HFFc6 (cell line): ENCODE data around the gene RBM23. TPM values are rescaled to one million over a fixed set of nuclear protein-coding genes. Genes with fewer than 3 reads are reported as not detected.
"Not testable (repeated sequence)": the region's sequence is repeated elsewhere in the genome, so short reads cannot be mapped to it uniquely, and the experiment has no call there.

Experiments
- DNase-seq: peaks from one replicate; pipeline ENCODE4 v3.0.0-alpha.2; 2018
- H3K27ac Mint-ChIP-seq: 2 replicates; pipeline ENCODE4 v1.8.0; 2020; ENCODE audit warnings: mild to moderate bottlenecking, mixed read lengths
- H3K27me3 Mint-ChIP-seq: 2 replicates; pipeline ENCODE4 v1.8.0; 2021; ENCODE audit warnings: mild to moderate bottlenecking, moderate library complexity, mixed read lengths; ENCODE audit not compliant: insufficient read depth
- H3K36me3 Mint-ChIP-seq: 2 replicates; pipeline ENCODE4 v1.8.0; 2021; ENCODE audit warnings: low read depth, mixed read lengths
- H3K4me1 Mint-ChIP-seq: 2 replicates; pipeline ENCODE4 v1.8.0; 2020; ENCODE audit warnings: low read depth, mixed read lengths
- H3K4me3 Mint-ChIP-seq: 2 replicates; pipeline ENCODE4 v1.8.0; 2020; ENCODE audit warnings: mild to moderate bottlenecking, moderate library complexity, mixed read lengths
- H3K9me3 Mint-ChIP-seq: 2 replicates; pipeline ENCODE4 v1.8.0; 2020; ENCODE audit warnings: mild to moderate bottlenecking, mixed read lengths
- total RNA-seq, 6 experiments: library from RNA; stranded (reverse); fragmentation: NEBNext Ultra II Directional; extraction: Animal tissue kit (Norgen Biotek cat#: 25700); gene quantifications; 2 replicates in 1 of 6; 3 replicates in 5 of 6; pipeline ENCODE4 v1.2.3, GENCODE V29; 2021
- TF ChIP-seq, protein P1 (sequence below): fragments of 200-600 bp; sonication (generic); IDR thresholded peaks from 2 replicates; pipeline ENCODE4 v1.5.0; 2021; ENCODE audit warnings: antibody characterized with exemption, mild to moderate bottlenecking

RBM23 gene
- total RNA-seq, 6 experiments from 2014 or later, result 43.5 to 56.8 (median 52.2) TPM

DNA sequence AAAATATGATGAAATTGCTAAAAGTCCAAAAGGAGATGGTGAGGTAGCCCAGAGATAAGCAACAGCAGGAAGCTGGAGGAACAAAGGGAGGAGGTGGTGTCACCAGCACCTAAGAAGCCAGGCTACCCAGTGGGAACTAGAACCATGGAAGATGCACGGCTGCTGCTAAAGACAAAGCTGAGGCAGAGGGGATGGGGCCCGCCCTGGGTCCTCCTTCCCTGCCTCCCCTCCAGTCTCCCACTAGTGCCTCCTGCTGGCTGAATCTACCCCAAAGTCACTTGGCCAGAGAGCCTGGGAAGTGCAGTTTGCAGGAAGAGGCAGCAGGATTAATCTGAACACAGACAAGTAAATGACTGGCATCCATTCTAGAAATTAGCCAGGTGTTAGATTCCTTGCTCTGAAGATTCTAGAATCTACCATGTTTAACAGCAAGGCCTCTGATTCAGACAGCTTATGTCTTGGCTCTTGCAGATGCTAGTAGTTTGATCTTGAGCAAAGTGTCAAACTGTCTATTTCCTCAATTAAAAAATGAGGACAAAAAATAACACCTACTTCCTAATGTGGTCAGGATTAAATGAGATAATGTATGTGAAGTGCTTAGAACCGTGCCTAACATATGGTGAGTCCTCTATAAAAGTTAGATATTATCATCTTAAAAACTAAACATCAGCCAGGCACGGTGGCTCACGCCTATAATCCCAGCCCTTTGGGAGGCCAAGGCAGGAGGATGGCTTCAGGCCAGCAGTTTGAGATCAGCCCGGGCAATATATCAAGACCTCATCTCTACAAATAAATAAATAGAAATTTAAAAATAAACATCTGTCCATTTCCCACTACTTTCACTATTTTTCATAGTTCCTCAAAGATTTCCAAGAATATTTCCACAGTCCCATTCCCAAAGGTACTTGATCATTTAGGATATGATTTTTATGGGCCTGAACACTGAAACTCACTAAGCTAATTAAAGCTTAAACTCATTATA, 53.2 kb downstream of the RBM23 start:
- no peak overlapping the region for H3K27ac Mint-ChIP-seq
- no peak overlapping the region for H3K4me3 Mint-ChIP-seq
- H3K4me1 Mint-ChIP-seq, result peaks cover 13% of the 10 kb centered on the region
- no peak for DNase-seq
- peaks cover 5% of the 10 kb centered on the region; the same call in 1 of the 2 replicates for H3K36me3 Mint-ChIP-seq
- peaks cover 11% of the 10 kb centered on the region for H3K9me3 Mint-ChIP-seq
- TF ChIP-seq, protein P1, sequence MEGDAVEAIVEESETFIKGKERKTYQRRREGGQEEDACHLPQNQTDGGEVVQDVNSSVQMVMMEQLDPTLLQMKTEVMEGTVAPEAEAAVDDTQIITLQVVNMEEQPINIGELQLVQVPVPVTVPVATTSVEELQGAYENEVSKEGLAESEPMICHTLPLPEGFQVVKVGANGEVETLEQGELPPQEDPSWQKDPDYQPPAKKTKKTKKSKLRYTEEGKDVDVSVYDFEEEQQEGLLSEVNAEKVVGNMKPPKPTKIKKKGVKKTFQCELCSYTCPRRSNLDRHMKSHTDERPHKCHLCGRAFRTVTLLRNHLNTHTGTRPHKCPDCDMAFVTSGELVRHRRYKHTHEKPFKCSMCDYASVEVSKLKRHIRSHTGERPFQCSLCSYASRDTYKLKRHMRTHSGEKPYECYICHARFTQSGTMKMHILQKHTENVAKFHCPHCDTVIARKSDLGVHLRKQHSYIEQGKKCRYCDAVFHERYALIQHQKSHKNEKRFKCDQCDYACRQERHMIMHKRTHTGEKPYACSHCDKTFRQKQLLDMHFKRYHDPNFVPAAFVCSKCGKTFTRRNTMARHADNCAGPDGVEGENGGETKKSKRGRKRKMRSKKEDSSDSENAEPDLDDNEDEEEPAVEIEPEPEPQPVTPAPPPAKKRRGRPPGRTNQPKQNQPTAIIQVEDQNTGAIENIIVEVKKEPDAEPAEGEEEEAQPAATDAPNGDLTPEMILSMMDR, result peak; percentile 62
- peaks cover 2% of the 10 kb centered on the region for H3K27me3 Mint-ChIP-seq

DNA sequence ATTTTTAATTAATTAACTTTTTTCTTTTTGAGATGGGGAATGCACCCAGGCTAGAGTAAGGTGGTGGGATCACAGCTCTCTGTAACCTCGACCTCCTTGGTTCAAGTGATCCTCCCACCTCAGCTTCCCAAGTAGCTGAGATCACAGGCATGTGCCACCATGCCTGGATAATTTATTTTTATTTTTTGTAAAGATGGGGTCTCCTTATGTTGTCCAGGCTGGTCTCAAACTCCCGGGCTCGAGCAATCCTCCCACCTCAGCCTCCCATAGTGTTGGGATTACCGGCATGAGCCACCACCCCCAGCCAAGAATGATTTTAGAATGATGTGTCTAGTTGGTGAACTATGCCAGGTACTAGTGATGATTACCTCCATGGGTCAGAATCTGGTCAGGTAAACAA, 54.0 kb downstream of the RBM23 start:
- Mint-ChIP-seq H3K4me3 (no peak overlapping the region), H3K4me1 (peaks cover 8% of the 10 kb centered on the region; the same call in 1 of the 2 replicates)
- TF ChIP-seq, protein P1, result no peak

DNA sequence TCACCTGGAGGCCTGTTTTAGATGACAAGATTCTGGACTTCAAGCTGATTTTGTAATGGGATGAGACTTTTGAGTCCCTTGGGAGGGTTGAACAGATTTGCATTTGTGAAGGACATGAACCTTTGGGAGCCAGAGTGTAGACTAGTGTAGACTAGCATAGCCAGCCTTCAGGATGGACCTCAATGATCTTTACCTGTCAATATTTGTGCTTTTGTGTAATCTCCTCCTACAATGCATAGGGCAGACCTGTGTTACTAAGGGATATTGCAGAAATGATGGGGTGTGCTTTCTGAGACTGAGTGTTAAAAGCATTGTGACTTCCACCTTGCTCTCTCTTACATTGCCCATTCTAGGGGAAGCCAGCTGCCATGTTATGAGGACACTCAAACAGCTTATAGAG, 57.3 kb downstream of the RBM23 start:
- Mint-ChIP-seq H3K27ac (no peak overlapping the region), H3K4me3 (no peak overlapping the region), H3K4me1 (peaks cover 8% of the 10 kb centered on the region; the same call in 1 of the 2 replicates), H3K36me3 (peaks cover 5% of the 10 kb centered on the region; the same call in 1 of the 2 replicates), H3K9me3 (peaks cover 11% of the 10 kb centered on the region), H3K27me3 (peaks cover 2% of the 10 kb centered on the region)
- DNase-seq, result no peak
- TF ChIP-seq, protein P1, result no peak

More for the DNA sequence above, 54.0 kb downstream of the RBM23 start:
- Mint-ChIP-seq H3K36me3 (peaks cover 5% of the 10 kb centered on the region; the same call in 1 of the 2 replicates), H3K27ac (no peak overlapping the region), H3K27me3 (peaks cover 2% of the 10 kb centered on the region), H3K9me3 (peaks cover 11% of the 10 kb centered on the region)
- no peak for DNase-seq

DNA sequence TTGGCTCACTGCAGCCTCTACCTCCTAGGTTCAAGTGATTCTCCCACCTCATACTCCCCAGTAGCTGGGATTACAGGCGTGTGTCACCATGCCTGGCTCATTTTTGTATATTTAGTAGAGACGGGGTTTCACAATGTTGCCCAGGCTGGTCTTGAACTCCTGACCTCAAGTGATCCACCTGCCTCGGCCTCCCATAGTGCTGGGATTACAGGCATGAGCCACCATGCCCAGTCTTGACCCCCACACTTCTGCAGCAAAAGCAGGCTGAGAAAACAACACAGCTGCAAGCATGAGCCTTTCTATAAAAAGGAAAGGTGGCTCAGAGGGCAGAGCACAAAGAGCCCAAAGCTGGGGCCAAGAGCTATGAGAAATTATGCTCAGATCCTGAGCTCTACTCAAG, 58.6 kb downstream of the RBM23 start:
- not testable (repeated sequence) for H3K36me3 Mint-ChIP-seq, DNase-seq, H3K27me3 Mint-ChIP-seq, H3K4me3 Mint-ChIP-seq, H3K27ac Mint-ChIP-seq, H3K4me1 Mint-ChIP-seq
- H3K9me3 Mint-ChIP-seq, result peaks cover 11% of the 10 kb centered on the region

DNA sequence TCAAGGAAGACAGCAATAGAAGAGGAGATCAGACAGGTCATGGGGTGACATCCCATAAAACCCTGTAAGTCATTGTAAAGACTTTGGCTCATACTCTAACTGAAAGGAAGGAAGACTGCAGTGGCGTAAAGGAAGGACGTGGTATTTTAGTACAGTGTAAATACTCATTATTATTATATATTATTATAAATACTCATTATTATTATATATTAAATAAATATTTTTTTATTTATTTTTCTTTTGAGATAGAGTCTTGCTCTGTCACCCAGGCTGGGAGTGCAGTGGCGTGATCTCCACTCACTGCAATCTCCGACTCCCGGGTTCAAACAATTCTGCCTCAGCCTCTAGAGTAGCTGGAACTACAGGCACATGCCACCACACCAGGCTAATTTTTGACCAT, 62.5 kb downstream of the RBM23 start:
- no peak for DNase-seq
- Mint-ChIP-seq H3K4me1 (peaks cover 16% of the 10 kb centered on the region), H3K27me3 (no peaks in the 10 kb centered on the region; the same call in 1 of the 2 replicates), H3K4me3 (no peak overlapping the region), H3K36me3 (no peaks in the 10 kb centered on the region), H3K27ac (no peak overlapping the region), H3K9me3 (peaks cover 3% of the 10 kb centered on the region)
- TF ChIP-seq, protein P1, result no peak
